IMR-90 (cell line): ENCODE results near the gene GNAT3. TPM values are rescaled to one million over a fixed set of nuclear protein-coding genes. Genes with fewer than 3 reads are reported as not detected.

Source experiments
- ATAC-seq: fragments of 200-7000 bp; cut with Tn5 transposase; 2 replicates; pipeline ENCODE4 v1.9.1; 2020; ENCODE audit warnings: low read depth, mild to moderate bottlenecking, moderate library complexity
- BruUV-seq: library from RNA; stranded (reverse); fragments of 400-500 nt; replicated peaks from 2 replicates; lab custom pipeline; 2021; lab: Mats Ljungman, UMichigan
- CTCF ChIA-PET: fragments of 300-600 bp; formaldehyde crosslinking; extraction: SDS; loops from one replicate; lab custom pipeline; 2021; ENCODE audit warnings: antibody characterized with exemption; lab: Yijun Ruan, JAX
- POLR2A ChIA-PET: fragments of 300-600 bp; sonication (Branson Sonifier 250); formaldehyde crosslinking; loops from one replicate; lab custom pipeline; 2022; ENCODE audit warnings: antibody characterized with exemption; ENCODE audit not compliant: unreplicated experiment; lab: Charles Lee
- DNase-seq: peaks from one replicate; pipeline ENCODE4 v3.0.0; 2013
- H2AFZ ChIP-seq: replicated peaks from 2 replicates; pipeline ENCODE3; 2013; ENCODE audit warnings: low read length, mild to moderate bottlenecking; ENCODE audit not compliant: poor library complexity
- H2AK5ac ChIP-seq: 2 replicates; pipeline ENCODE4 v1.6.1; 2013; ENCODE audit warnings: low read depth, low read length, inconsistent platforms
- H2AK9ac ChIP-seq: replicated peaks from 2 replicates; pipeline ENCODE3; 2013; ENCODE audit warnings: mild to moderate bottlenecking, low read depth, low read length, moderate library complexity; ENCODE audit not compliant: poor library complexity
- H2BK120ac ChIP-seq: 2 replicates; pipeline ENCODE4 v1.6.1; 2013; ENCODE audit warnings: low read depth, low read length, inconsistent platforms
- H2BK15ac ChIP-seq: 3 replicates; pipeline ENCODE4 v1.6.1; 2013; ENCODE audit warnings: low read depth, low read length, inconsistent platforms
- H2BK20ac ChIP-seq: 2 replicates; pipeline ENCODE4 v1.6.1; 2013; ENCODE audit warnings: low read depth, mild to moderate bottlenecking, inconsistent platforms, low read length, moderate library complexity
- H2BK5ac ChIP-seq: 2 replicates; pipeline ENCODE4 v1.6.1; 2013; ENCODE audit warnings: mild to moderate bottlenecking, low read depth, low read length, inconsistent platforms; ENCODE audit not compliant: poor library complexity, severe bottlenecking
- H3K14ac ChIP-seq: replicated peaks from 2 replicates; pipeline ENCODE4 v1.6.1; 2013; ENCODE audit warnings: low read depth, low read length, inconsistent platforms
- H3K18ac ChIP-seq: 2 replicates; pipeline ENCODE4 v1.6.1; 2013; ENCODE audit warnings: low read depth, low read length, control low read depth
- H3K23ac ChIP-seq: 2 replicates; pipeline ENCODE4 v1.6.1; 2013; ENCODE audit warnings: low read depth, low read length, inconsistent platforms
- H3K27ac ChIP-seq: 2 replicates; pipeline ENCODE4 v1.5.1; 2013; ENCODE audit warnings: mild to moderate bottlenecking, control low read depth, low read length; ENCODE audit not compliant: insufficient read depth
- H3K27me3 ChIP-seq: 2 replicates; pipeline ENCODE4 v1.6.1; 2013; ENCODE audit warnings: low read length; ENCODE audit not compliant: control insufficient read depth, insufficient read depth
- H3K36me3 ChIP-seq: 2 replicates; pipeline ENCODE4 v1.6.1; 2013; ENCODE audit warnings: low read length, mixed read lengths; ENCODE audit not compliant: control insufficient read depth, insufficient read depth
- H3K4ac ChIP-seq: 2 replicates; pipeline ENCODE4 v1.6.1; 2013; ENCODE audit warnings: low read depth, low read length, inconsistent platforms
- H3K4me1 ChIP-seq: 2 replicates; pipeline ENCODE4 v1.6.1; 2013; ENCODE audit warnings: low read length, mixed read lengths; ENCODE audit not compliant: control insufficient read depth, insufficient read depth
- H3K4me2 ChIP-seq: 2 replicates; pipeline ENCODE4 v1.6.1; 2013; ENCODE audit warnings: low read depth, mild to moderate bottlenecking, control low read depth, low read length, moderate library complexity
- H3K4me3 ChIP-seq: 2 replicates; pipeline ENCODE4 v1.5.1; 2013; ENCODE audit warnings: low read depth, mild to moderate bottlenecking, control low read depth, low read length, moderate library complexity; ENCODE audit not compliant: insufficient read depth
- H3K56ac ChIP-seq: 2 replicates; pipeline ENCODE4 v1.6.1; 2013; ENCODE audit warnings: low read length, inconsistent platforms; ENCODE audit not compliant: insufficient read depth; ENCODE audit errors: extremely low read depth
- H3K79me1 ChIP-seq, 2 experiments: 2 replicates each; pipeline ENCODE4 v1.6.1; 2013; ENCODE audit warnings: low read length in 2 of 2, inconsistent platforms in 1 of 2, low read depth in 1 of 2
- H3K9ac ChIP-seq: 2 replicates; pipeline ENCODE4 v1.6.1; 2013; ENCODE audit warnings: low read depth, low read length, control low read depth
- H3K9me1 ChIP-seq: 2 replicates; pipeline ENCODE4 v1.6.1; 2013; ENCODE audit warnings: low read length, inconsistent platforms; ENCODE audit not compliant: insufficient read depth
- H3K9me3 ChIP-seq: 2 replicates; pipeline ENCODE4 v1.6.1; 2013; ENCODE audit warnings: low read length; ENCODE audit not compliant: control insufficient read depth, insufficient read depth
- H4K20me1 ChIP-seq: 2 replicates; pipeline ENCODE4 v1.6.1; 2013; ENCODE audit warnings: low read length, inconsistent platforms; ENCODE audit not compliant: insufficient read depth
- H4K5ac ChIP-seq: 2 replicates; pipeline ENCODE4 v1.6.1; 2013; ENCODE audit warnings: mild to moderate bottlenecking, low read depth, low read length, control low read depth
- H4K8ac ChIP-seq, 2 experiments: 2 replicates each; pipeline ENCODE4 v1.6.1; 2013; ENCODE audit warnings: low read depth in 2 of 2, low read length in 2 of 2, control low read depth in 1 of 2, inconsistent platforms in 1 of 2
- H4K91ac ChIP-seq: 2 replicates; pipeline ENCODE4 v1.6.1; 2013; ENCODE audit warnings: low read depth, low read length, inconsistent platforms; ENCODE audit not compliant: insufficient read depth
- MAFK ChIP-seq: IDR thresholded peaks from 2 replicates; pipeline ENCODE4 v1.6.1; 2012; ENCODE audit warnings: low read depth, low read length, improper control_type of control experiment
- MAZ ChIP-seq: IDR thresholded peaks from 2 replicates; pipeline ENCODE4 v1.6.1; 2012; ENCODE audit warnings: low read depth, mild to moderate bottlenecking, low read length, improper control_type of control experiment, moderate library complexity, borderline replicate concordance
- NFE2L2 ChIP-seq: fragments of 150-350 bp; IDR thresholded peaks from 2 replicates; pipeline ENCODE4 v1.6.1; 2016; ENCODE audit warnings: low read depth, mild to moderate bottlenecking, low read length
- RFX5 ChIP-seq: IDR thresholded peaks from 2 replicates; pipeline ENCODE4 v1.8.0; 2012; ENCODE audit warnings: low read depth, mild to moderate bottlenecking, low read length, moderate library complexity
- WGBS, 2 experiments: methylation state at CpG; one replicate each; pipeline versions ENCODE4 v1.1.5 to v1.1.7; 2013; ENCODE audit warnings: missing lambda C conversion rate in 2 of 2; ENCODE audit not compliant: insufficient read length in 1 of 2; ENCODE audit errors: extremely low coverage in 2 of 2; 5-methylcytosine and 5-hydroxymethylcytosine counted together
- dilution Hi-C: fragments of 300-500 bp; cut with HindIII; formaldehyde crosslinking; loops from one replicate; pipeline ENCODE4 v1.14.3; 2018; ENCODE audit warnings: low sequenced_read_pairs; ENCODE audit not compliant: unreplicated experiment
- in situ Hi-C: fragments of 300-500 bp; cut with MboI; formaldehyde crosslinking; loops from 3 replicates; pipeline ENCODE4 v1.14.3; 2019; ENCODE audit warnings: low sequenced_read_pairs, inconsistent platforms, mixed read lengths
- intact Hi-C: fragments of 100-400 bp; cut with micrococcal nuclease; formaldehyde crosslinking; loops from 2 replicates; pipeline ENCODE4 v1.10.0; 2022
- polyA plus RNA-seq, 3 experiments: library from polyadenylated mRNA; depleted of rRNA; stranded (reverse); fragments of >200 nt; gene quantifications; 2 replicates each; pipeline ENCODE4 v1.2.3, GENCODE V29; 2012; ENCODE audit warnings: low replicate concordance in 1 of 3
- total RNA-seq: library from RNA; depleted of rRNA; stranded (reverse); fragments of >200 nt; gene quantifications from 2 replicates; pipeline ENCODE4 v1.2.3, GENCODE V29; 2012

Gene GNAT3
- total and polyA plus RNA-seq, 2 of the 4 experiments (the other 2 are of a cell fraction), result not detected

DNA sequence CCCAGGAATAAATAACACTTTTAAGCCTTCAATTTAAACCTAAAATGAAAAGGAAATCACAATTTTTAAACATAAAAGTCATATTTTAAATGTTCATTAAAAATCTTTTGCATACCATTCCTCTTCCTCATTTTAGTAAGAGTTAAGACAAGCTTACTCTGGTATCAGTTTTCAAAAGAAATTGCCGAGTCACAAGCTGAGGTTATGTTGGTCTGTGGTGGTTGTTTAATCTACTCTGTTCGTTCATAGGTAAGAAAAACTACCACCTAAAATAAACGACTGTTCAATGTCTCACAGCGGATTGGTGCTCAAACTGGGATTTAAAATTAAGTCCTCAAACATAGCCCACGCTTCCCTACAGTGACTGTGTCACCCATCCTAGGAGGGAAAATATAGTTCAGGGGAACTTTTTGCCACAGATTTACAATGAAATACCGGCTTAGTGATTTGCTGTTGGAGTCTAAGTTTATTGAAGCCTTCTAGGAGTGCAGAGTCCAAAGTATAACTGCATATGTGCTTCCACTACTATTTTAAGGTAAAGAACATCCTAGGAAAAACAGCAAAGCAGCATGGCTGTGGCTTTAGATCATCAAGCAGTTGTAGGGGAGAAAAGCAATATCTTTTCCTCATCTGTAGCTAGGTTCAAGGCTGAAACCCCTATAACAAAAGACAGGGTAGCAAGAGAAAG, 61.1 kb downstream of the GNAT3 start:
- peak overlapping the region in 1 of 2 experiments; percentile 46; a peak in 1 of 4 replicates for H4K8ac ChIP-seq
- no peaks in the 10 kb centered on the region for H4K20me1 ChIP-seq
- TF ChIP-seq RFX5, result no peak
- TF ChIP-seq NFE2L2, result peak; percentile 88
- TF ChIP-seq MAFK, result peak; percentile 29; the same call in 1 of the 2 replicates
- no peak for TF ChIP-seq MAZ
- H2BK120ac ChIP-seq, result peak overlapping the region; percentile 62; the same call in 1 of the 2 replicates
- H3K4ac ChIP-seq, result peak overlapping the region; percentile 24; the same call in 1 of the 2 replicates
- H3K4me2 ChIP-seq, result peak overlapping the region; percentile 55; the same call in 1 of the 2 replicates
- no peak overlapping the region for H2AK9ac ChIP-seq
- no peaks in the 10 kb centered on the region for H3K79me1 ChIP-seq
- H2AFZ ChIP-seq, result no peak overlapping the region
- peak overlapping the region; percentile 62; the same call in 1 of the 2 replicates for H3K14ac ChIP-seq
- ATAC-seq (peak; percentile 85), DNase-seq (peak; percentile 79)
- H4K91ac ChIP-seq, result 0 out of 2 replicates have a peak overlapping the region, but pooled peaks have one; percentile 8
- H2BK5ac ChIP-seq, result peak overlapping the region; percentile 74
- in situ Hi-C loops, result no loop called here
- WGBS, 2 experiments, result no CpG with 5 or more reads among the region's 6 CpGs
- no peaks in the 10 kb centered on the region for H3K9me3 ChIP-seq
- no peak overlapping the region for H3K4me3 ChIP-seq
- H4K5ac ChIP-seq, result peak overlapping the region; percentile 70; the same call in 1 of the 2 replicates
- H3K23ac ChIP-seq, result peak overlapping the region; percentile 30; the same call in 1 of the 2 replicates
- H3K18ac ChIP-seq, result peak overlapping the region; percentile 93
- peak overlapping the region; percentile 12; the same call in 1 of the 3 replicates for H2BK15ac ChIP-seq
- dilution Hi-C loops, result no loop called here
- H2BK20ac ChIP-seq, result peak overlapping the region; percentile 57
- H2AK5ac ChIP-seq, result no peak overlapping the region
- no peaks in the 10 kb centered on the region for H3K36me3 ChIP-seq
- intact Hi-C loops, result loop anchor here (2.0 kb wide), 1 partner anchor 48 kb away; no protein-coding TSS in a partner anchor
- ChIA-PET POLR2A (interaction anchor here (0.6 kb wide), 2 partner anchors 274 to 929 kb away, joined by 5 to 8 read pairs; no protein-coding TSS in a partner anchor), CTCF (interaction anchor here (0.7 kb wide), 1 partner anchor 124 kb away, joined by 3 read pairs; no protein-coding TSS in a partner anchor)
- no peak overlapping the region for H3K9ac ChIP-seq
- no peak overlapping the region for H3K27ac ChIP-seq
- no peaks in the 10 kb centered on the region for H3K9me1 ChIP-seq
- H3K27me3 ChIP-seq, result no peaks in the 10 kb centered on the region
- 0 out of 2 replicates have a peak overlapping the region, but pooled peaks have one; percentile 4 for H3K56ac ChIP-seq
- peaks cover 9% of the 10 kb centered on the region; the same call in 1 of the 2 replicates for H3K4me1 ChIP-seq
- BruUV-seq, result no TSS peak
